Upper lobe of left lung (tissue), 4 donors: ENCODE results near the gene LAMA2.

Experiments used
- CTCF ChIP-seq, 6 experiments: fragments of 450-650 bp in 4 of 6; fragments of 200-600 bp in 2 of 6; sonication (generic) in 2 of 6; IDR thresholded peaks; one replicate each; pipeline ENCODE4 v1.5.1; 2016 to 2019; ENCODE audit warnings: antibody characterized with exemption in 6 of 6
- POLR2AphosphoS5 ChIP-seq, 2 donors: sonication (generic); formaldehyde crosslinking; IDR thresholded peaks; one replicate each; pipeline ENCODE4 v1.5.1; 2017; ENCODE audit warnings: antibody characterized with exemption in 2 of 2

GRCh38 chr6:128964771-128965170 is 81.8 kb downstream of the LAMA2 start:
- no peak for TF ChIP-seq POLR2AphosphoS5 (IDR thresholded peaks at IDR 0.05)
- TF ChIP-seq CTCF (IDR thresholded peaks at IDR 0.05): no peak
